CD4-positive, alpha-beta T cell (primary cell): ENCODE measurements around the gene PHF14. TPM values are rescaled to one million over a fixed set of nuclear protein-coding genes. Genes with fewer than 3 reads are reported as not detected.

Experiments used
- ATAC-seq: fragments of 200-7000 bp; cut with Tn5 transposase; one replicate; pipeline ENCODE4 v1.10.0; 2022; ENCODE audit warnings: mild to moderate bottlenecking; ENCODE audit not compliant: poor library complexity
- CTCF ChIA-PET: fragments of 350-600 bp; sonication (Branson Sonifier 250); formaldehyde crosslinking; loops from one replicate; lab custom pipeline; 2021; ENCODE audit warnings: antibody characterized with exemption, inconsistent platforms; lab: Charles Lee
- POLR2A ChIA-PET: fragments of 350-600 bp; sonication (Branson Sonifier 250); formaldehyde crosslinking; loops from one replicate; lab custom pipeline; 2021; ENCODE audit warnings: antibody characterized with exemption, inconsistent platforms; lab: Charles Lee
- DNase-seq, 14 experiments: peaks; one replicate each; pipeline ENCODE4 v3.0.0-alpha.2; 2013 to 2020; ENCODE audit warnings: mixed read lengths in 2 of 14
- H3K27ac ChIP-seq, 2 donors: one replicate each; pipeline versions ENCODE4 v1.5.1 to v1.7.0; 2013; ENCODE audit warnings: low read length in 2 of 2, low read depth in 1 of 2, mild to moderate bottlenecking in 1 of 2
- H3K27me3 ChIP-seq, 2 experiments: 1 replicate in 1 of 2; 2 replicates in 1 of 2; pipeline versions ENCODE4 v1.6.1 to v1.7.0; 2013; ENCODE audit warnings: low read length in 2 of 2, control low read depth in 1 of 2, mild to moderate bottlenecking in 1 of 2, moderate library complexity in 1 of 2; ENCODE audit not compliant: insufficient read depth in 2 of 2, control insufficient read depth in 1 of 2
- H3K36me3 ChIP-seq: one replicate; pipeline ENCODE4 v1.6.1; 2013; ENCODE audit warnings: low read length, control low read depth; ENCODE audit not compliant: insufficient read depth
- H3K4me1 ChIP-seq: one replicate; pipeline ENCODE4 v1.6.1; 2013; ENCODE audit warnings: low read length, control low read depth; ENCODE audit not compliant: insufficient read depth
- H3K4me3 ChIP-seq: one replicate; pipeline ENCODE4 v1.5.1; 2013; ENCODE audit warnings: mild to moderate bottlenecking, low read length, moderate library complexity
- H3K9me3 ChIP-seq, 2 experiments: 1 replicate in 1 of 2; 2 replicates in 1 of 2; pipeline versions ENCODE4 v1.6.1 to v1.7.0; 2013; ENCODE audit warnings: low read length in 2 of 2, mild to moderate bottlenecking in 2 of 2, control low read depth in 1 of 2, moderate library complexity in 1 of 2; ENCODE audit not compliant: control insufficient read depth in 1 of 2, insufficient read depth in 1 of 2
- H3K27ac Mint-ChIP-seq: one replicate; pipeline ENCODE4 v1.8.0; 2020; ENCODE audit warnings: mixed read lengths
- H3K27me3 Mint-ChIP-seq: one replicate; pipeline ENCODE4 v1.8.0; 2021; ENCODE audit warnings: mixed read lengths
- H3K36me3 Mint-ChIP-seq: one replicate; pipeline ENCODE4 v1.8.0; 2021; ENCODE audit warnings: low read depth, mixed read lengths
- H3K4me1 Mint-ChIP-seq: one replicate; pipeline ENCODE4 v1.8.0; 2021; ENCODE audit warnings: low read depth, mixed read lengths
- H3K4me3 Mint-ChIP-seq: one replicate; pipeline ENCODE4 v1.8.0; 2020; ENCODE audit warnings: mild to moderate bottlenecking, mixed read lengths
- H3K9me3 Mint-ChIP-seq: one replicate; pipeline ENCODE4 v1.8.0; 2020; ENCODE audit warnings: mixed read lengths
- CTCF ChIP-seq: fragments of 200-600 bp; IDR thresholded peaks from one replicate; pipeline ENCODE4 v1.8.0; 2022; ENCODE audit warnings: antibody characterized with exemption, mild to moderate bottlenecking
- intact Hi-C, 2 experiments: fragments of 100-400 bp; cut with DNase I in 1 of 2; cut with micrococcal nuclease in 1 of 2; formaldehyde crosslinking; loops; one replicate each; pipeline versions ENCODE4 v1.15.1 to v1.9.0; 2023 to 2025; cut with DNase I, micrococcal nuclease
- total RNA-seq, 174 experiments: library from RNA in 2 of 174; stranded (reverse) in 2 of 174; gene quantifications; one replicate each; pipeline ENCODE4 v1.2.3 and lab custom pipeline; 2021 to 2026

PHF14 gene
- total RNA-seq, 2 experiments from 2014 or later: 23.1 TPM

DNA sequence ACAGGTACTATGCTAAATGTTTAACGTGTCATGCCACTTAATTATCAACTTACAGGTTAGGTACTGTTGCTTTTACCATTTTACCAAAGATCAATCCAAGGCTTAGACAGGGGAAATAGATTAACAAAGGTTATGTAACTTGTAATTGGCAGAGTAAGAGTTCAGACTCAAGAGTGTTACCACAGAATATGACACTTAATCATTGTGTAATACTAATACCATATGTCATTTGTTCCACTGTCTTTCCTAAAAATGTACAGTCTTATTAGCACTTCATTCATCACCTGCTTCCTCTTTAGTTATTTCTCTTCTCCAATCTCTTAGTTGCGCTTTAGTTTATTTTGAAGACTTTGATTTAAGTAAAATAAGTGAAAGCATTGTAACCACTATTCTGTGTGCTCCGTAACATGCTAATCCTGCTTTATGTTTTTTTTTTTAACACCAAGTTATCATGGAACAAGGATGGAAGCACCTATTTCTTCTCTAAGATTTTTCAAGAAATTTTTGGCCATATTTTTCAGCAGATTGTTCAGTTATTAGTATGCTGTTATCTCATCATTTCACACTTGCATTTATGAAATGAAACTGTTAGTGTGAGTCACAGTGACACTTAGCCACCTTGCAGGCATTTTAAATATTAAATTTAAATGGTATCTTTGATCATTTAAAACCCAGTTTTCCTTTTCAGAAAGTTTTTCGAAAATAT is 197.3 kb downstream of the PHF14 start:
- TF ChIP-seq CTCF: no peak
- Mint-ChIP-seq H3K36me3 (peaks cover under 1% of the 10 kb centered on the region), H3K27me3 (no peaks in the 10 kb centered on the region), H3K9me3 (no peaks in the 10 kb centered on the region), H3K27ac (no peak overlapping the region), H3K4me3 (no peak overlapping the region), H3K4me1 (no peaks in the 10 kb centered on the region)
- H3K9me3 ChIP-seq: no peaks in the 10 kb centered on the region
- ATAC-seq: no peak
- H3K27ac ChIP-seq: no peak overlapping the region
- POLR2A ChIA-PET: no interaction called here
- intact Hi-C loops: no loop called here
- no peak overlapping the region for H3K4me3 ChIP-seq
- no peak for DNase-seq
- H3K36me3 ChIP-seq: no peaks in the 10 kb centered on the region
- CTCF ChIA-PET: no interaction called here
- no peaks in the 10 kb centered on the region for H3K4me1 ChIP-seq
- H3K27me3 ChIP-seq: no peaks in the 10 kb centered on the region

GRCh38 chr7:11171569-11172192 is 198.0 kb downstream of the PHF14 start:
- no peaks in the 10 kb centered on the region for H3K4me1 Mint-ChIP-seq
- no peak for ATAC-seq
- no peaks in the 10 kb centered on the region for H3K27me3 Mint-ChIP-seq
- Histone ChIP-seq H3K4me1 (no peaks in the 10 kb centered on the region), H3K4me3 (no peak overlapping the region), H3K9me3 (no peaks in the 10 kb centered on the region), H3K36me3 (no peaks in the 10 kb centered on the region), H3K27me3 (no peaks in the 10 kb centered on the region), H3K27ac (no peak overlapping the region)
- CTCF ChIA-PET: no interaction called here
- no peak overlapping the region for H3K27ac Mint-ChIP-seq
- TF ChIP-seq CTCF: no peak
- no peak for DNase-seq
- H3K9me3 Mint-ChIP-seq: no peaks in the 10 kb centered on the region
- POLR2A ChIA-PET: no interaction called here
- H3K4me3 Mint-ChIP-seq: no peak overlapping the region
- H3K36me3 Mint-ChIP-seq: no peaks in the 10 kb centered on the region
- intact Hi-C loops: no loop called here

DNA sequence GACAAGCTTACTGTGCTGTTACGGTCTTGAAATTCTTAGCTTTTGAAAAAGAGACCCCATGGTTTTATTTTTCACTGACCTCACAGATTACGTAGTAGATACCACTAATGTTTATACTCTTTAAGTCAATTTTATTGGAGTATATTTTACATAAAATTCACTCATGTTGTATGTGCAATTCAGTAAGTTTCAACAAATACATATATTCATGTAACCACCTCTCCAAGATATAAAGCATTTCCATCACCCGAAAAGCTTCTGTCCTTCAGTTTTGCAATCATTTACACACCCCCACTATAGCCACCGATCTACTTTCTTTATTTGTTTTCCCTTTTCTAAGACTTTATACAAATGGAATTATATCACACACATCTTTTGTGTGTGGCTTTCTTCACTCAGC is 199.2 kb downstream of the PHF14 start:
- no peaks in the 10 kb centered on the region for H3K9me3 ChIP-seq
- H3K27me3 ChIP-seq: no peaks in the 10 kb centered on the region
- Mint-ChIP-seq H3K4me1 (no peaks in the 10 kb centered on the region), H3K36me3 (no peaks in the 10 kb centered on the region), H3K27me3 (no peaks in the 10 kb centered on the region), H3K27ac (no peak overlapping the region), H3K4me3 (no peak overlapping the region), H3K9me3 (no peaks in the 10 kb centered on the region)
- CTCF ChIA-PET: no interaction called here
- no peaks in the 10 kb centered on the region for H3K36me3 ChIP-seq
- H3K27ac ChIP-seq: no peak overlapping the region
- H3K4me3 ChIP-seq: no peak overlapping the region
- TF ChIP-seq CTCF: no peak
- intact Hi-C loops: no loop called here
- ATAC-seq: no peak
- DNase-seq: no peak
- H3K4me1 ChIP-seq: no peaks in the 10 kb centered on the region
- POLR2A ChIA-PET: no interaction called here
